GM12864 (cell line): ENCODE results near the gene DCP1B.

Experiments
- DNase-seq: peaks from one replicate; pipeline ENCODE4 v3.0.0-alpha.2; 2011; ENCODE audit warnings: low read depth
- H3K4me3 ChIP-seq: 2 replicates; pipeline ENCODE4 v1.5.1; 2011; ENCODE audit warnings: mild to moderate bottlenecking, low read depth, low read length, control low read depth
- TF ChIP-seq, protein P1 (sequence below): IDR thresholded peaks from 2 replicates; pipeline ENCODE4 v1.5.1; 2011; ENCODE audit warnings: low read depth, mild to moderate bottlenecking, moderate library complexity, low read length, control low read depth, inconsistent platforms; ENCODE audit errors: missing control alignments

The DCP1B gene

DNA sequence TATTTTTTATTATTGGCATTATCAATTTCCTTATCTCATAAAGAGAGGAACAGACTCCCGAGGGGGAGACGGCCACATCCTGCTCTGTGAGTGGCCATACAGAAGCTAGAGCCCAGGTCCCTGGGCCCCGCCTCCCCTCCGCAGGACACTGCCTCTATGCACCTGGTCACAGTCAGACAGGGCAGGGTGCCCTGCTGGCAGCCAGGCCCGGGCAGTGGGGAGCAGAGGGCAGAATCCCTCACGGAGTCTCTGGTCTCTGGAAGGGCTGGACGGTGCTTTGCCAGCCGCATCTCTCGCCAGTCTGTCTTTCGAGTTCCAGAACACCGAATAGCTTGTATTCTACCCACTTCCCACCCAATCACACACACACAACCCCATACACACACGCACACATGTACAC is 69.4 kb downstream of the DCP1B start:
- no peak overlapping the region for H3K4me3 ChIP-seq
- TF ChIP-seq, protein P1, sequence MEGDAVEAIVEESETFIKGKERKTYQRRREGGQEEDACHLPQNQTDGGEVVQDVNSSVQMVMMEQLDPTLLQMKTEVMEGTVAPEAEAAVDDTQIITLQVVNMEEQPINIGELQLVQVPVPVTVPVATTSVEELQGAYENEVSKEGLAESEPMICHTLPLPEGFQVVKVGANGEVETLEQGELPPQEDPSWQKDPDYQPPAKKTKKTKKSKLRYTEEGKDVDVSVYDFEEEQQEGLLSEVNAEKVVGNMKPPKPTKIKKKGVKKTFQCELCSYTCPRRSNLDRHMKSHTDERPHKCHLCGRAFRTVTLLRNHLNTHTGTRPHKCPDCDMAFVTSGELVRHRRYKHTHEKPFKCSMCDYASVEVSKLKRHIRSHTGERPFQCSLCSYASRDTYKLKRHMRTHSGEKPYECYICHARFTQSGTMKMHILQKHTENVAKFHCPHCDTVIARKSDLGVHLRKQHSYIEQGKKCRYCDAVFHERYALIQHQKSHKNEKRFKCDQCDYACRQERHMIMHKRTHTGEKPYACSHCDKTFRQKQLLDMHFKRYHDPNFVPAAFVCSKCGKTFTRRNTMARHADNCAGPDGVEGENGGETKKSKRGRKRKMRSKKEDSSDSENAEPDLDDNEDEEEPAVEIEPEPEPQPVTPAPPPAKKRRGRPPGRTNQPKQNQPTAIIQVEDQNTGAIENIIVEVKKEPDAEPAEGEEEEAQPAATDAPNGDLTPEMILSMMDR: no peak
- DNase-seq: no peak

DNA sequence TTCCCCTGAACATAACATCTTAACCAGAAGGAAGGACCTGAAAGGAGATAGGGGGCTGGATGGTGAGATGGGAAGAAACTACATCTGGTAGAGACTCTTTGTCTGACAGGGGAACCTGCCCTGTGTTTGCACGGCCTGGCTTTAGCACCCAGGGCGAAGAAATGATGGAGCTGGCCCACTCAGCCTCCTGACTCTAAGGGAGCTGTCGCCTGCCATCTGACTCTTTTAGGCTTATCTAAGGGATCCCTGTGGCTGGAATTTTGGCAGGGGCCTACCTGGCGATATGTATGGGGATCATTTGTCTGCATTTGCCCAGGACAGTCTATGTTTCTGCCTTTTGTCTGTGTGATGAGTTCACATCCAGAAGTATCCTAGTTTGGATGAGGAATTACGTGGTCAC is 70.2 kb downstream of the DCP1B start:
- DNase-seq: no peak
- TF ChIP-seq, protein P1: no peak
- no peak overlapping the region for H3K4me3 ChIP-seq

DNA sequence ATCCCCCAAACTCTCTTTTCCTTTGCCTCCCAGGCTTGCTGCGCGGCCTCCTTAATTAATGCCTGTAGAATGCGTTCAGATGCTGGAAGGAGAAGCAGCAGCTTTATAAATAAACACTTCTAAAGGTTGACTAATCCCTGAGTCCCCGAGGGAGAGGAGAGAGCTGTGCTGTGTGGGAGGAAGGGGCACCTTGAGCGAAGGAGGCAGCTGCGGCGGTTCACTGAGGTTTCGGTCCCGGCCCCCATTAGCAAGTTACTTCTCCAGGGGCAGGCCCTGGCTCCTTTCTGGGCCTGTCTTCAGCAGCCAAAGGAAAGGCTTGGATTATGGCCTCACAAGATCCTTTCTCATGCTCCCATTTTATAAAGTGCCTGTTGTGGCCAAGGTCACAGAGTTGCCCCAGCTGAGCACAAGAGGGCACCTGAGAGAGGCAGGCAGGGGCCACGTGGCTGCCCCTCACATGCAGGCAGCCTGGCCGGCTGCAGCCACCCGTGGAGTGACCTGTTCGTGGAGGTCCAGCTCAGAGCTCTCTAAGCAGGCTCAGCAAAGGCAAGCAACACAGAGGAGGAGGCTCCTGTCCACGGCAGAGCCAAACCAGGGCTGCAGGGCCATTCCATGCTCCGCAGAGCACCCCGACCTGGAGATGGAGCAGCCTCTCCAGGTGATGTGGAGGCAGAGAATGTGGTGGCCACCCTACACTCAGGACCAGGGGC is 70.8 kb downstream of the DCP1B start:
- DNase-seq: no peak
- TF ChIP-seq, protein P1: peak; percentile 9
- H3K4me3 ChIP-seq: no peak overlapping the region

DNA sequence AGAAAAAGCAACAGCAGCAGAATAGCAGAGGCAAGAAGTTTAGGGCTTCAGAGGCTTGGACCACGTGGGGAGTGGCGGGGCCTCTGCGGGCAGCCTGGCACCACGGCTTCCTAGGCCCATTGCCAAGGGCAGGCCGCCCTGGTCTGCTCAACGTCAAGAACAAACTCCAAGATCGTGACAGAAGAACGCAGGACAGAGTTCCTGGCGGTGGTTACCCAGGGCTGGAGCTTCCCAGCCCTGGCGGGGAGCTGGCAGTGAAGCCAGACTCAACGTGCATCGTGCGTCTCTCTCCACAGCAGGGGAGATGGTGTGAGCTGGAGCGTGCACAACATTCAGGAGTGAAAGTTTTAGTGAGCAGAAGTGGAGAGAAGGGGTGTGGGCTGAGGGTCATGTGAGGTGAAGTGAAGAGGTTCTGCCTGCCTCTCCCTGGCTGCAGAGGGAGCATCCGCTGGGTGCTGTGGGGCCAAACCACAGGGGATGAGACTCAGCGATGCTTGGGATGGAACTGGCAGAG is 71.9 kb downstream of the DCP1B start:
- TF ChIP-seq, protein P1: no peak
- H3K4me3 ChIP-seq: no peak overlapping the region
- no peak for DNase-seq

DNA sequence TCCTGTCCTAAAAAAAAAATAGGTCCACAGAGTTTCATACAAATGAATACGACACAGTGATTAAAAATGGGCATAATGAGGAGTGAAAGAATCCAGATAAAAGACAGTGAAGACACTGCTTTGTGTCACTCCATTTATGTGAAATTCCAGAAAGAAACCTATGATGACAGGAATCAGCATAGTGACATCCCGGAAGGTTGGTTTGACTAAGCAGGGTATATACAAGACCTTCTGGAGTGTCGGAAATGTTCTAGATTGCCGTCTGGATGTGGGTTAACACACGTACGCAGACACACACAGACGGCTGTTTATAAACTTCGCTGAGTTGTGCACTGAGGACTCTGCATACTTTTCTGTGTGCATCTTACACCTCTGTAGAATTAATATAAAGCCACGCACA is 72.6 kb downstream of the DCP1B start:
- DNase-seq: no peak
- TF ChIP-seq, protein P1: no peak
- H3K4me3 ChIP-seq: no peak overlapping the region

DNA sequence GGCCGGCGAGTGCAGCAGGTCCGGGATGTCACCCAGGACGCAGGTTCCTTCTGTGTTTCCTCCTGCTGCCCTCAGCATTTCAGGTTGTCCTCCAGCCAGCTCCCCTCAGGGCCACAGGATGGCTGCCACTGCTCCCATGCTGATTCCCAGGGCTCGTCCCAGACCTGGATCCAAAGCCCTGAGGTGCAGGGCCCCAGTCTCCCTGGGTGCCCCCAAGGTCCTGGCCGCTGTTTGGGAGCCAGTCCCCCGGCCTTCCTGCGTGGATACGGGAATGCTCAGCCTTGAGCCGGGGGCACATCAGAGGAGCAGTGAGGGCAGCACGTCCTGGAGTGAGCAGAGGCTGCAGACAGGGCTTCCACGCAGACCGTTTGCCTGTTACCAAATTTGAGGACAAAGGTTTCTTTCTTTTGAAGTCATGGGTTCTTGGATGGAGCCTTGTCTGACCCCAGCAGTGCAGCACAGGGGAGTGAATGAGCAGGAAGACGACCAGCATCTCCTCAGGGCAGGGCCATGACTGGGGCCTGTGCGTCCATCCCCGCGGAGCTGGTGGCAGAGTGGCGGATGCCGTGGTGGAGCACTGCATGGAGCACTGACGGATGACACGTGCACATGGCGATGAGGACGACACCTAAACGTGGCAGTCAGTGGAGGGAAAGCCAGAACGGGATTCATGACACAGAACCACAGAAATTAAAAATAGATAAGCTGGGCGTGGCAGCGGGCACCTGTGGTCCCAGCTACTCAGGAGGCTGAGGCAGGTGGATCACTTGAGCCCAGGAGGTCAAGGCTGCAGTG is 73.3 kb downstream of the DCP1B start:
- DNase-seq: no peak
- no peak overlapping the region for H3K4me3 ChIP-seq
- TF ChIP-seq, protein P1: no peak
